Mammary epithelial cell (primary cell): ENCODE data around the gene ASB18.

ENCODE experiments used
- EZH2 ChIP-seq: IDR thresholded peaks from 2 replicates; pipeline ENCODE4 v1.6.1; 2012; ENCODE audit warnings: low read length, inconsistent platforms, borderline replicate concordance
- TF ChIP-seq, protein P1 (sequence below), 2 donors: IDR thresholded peaks in 1 of 2; conservative IDR thresholded peaks in 1 of 2; 2 replicates each; pipeline ENCODE4 v1.5.1; 2011 to 2012; ENCODE audit warnings: inconsistent platforms in 2 of 2, low read length in 2 of 2, mild to moderate bottlenecking in 2 of 2, control low read depth in 1 of 2, low read depth in 1 of 2; ENCODE audit not compliant: insufficient read depth in 1 of 2; ENCODE audit errors: extremely low read depth in 1 of 2

DNA sequence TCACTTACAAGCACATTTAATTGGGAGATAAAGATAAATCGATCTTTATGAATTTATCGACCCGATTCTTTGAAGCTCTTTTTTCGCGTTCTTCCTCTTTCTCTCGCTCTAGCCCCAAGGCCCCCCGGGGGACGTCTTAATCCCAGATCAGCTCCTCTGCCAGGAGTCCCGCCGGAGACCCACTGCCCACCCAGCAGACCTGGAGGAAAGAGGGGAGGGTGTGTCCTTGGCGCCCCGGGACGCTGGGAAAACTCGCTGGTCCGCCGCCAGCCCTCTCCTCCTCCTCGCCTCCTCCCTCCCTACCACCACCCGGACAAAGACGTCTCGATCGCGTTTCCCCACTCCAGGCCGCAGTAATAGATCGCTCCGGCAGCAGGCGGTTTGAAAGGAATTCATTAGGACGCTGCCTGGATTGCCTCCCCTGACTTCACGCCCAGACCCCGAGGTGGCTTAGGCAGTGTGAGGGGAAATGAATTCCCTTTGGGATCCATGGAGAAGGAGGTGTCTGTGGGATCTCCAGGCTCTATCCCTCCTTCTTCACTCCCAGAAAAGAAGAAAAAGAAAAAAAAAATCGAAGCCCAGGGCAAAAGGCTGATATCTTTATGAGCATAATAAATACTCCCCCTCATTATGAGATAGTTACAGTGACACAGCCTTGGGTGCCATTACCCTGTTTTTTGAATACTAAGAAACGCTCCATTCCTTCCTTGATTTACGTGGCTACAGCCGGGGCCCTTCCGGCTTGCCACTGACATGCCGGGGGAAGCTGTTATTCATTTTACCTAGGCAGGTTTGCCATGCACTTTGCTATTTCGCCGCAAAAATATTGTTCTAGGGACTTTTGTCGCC, 94.2 kb downstream of the ASB18 start:
- TF ChIP-seq, protein P1, sequence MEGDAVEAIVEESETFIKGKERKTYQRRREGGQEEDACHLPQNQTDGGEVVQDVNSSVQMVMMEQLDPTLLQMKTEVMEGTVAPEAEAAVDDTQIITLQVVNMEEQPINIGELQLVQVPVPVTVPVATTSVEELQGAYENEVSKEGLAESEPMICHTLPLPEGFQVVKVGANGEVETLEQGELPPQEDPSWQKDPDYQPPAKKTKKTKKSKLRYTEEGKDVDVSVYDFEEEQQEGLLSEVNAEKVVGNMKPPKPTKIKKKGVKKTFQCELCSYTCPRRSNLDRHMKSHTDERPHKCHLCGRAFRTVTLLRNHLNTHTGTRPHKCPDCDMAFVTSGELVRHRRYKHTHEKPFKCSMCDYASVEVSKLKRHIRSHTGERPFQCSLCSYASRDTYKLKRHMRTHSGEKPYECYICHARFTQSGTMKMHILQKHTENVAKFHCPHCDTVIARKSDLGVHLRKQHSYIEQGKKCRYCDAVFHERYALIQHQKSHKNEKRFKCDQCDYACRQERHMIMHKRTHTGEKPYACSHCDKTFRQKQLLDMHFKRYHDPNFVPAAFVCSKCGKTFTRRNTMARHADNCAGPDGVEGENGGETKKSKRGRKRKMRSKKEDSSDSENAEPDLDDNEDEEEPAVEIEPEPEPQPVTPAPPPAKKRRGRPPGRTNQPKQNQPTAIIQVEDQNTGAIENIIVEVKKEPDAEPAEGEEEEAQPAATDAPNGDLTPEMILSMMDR (conservative IDR thresholded peaks at IDR 0.05 in 1 of 2, IDR thresholded peaks at IDR 0.05 in 1 of 2; ENCODE audit: extremely low read depth in 1 of 2, insufficient read depth in 1 of 2, low read depth in 1 of 2, low read length in 2 of 2), result no peak
- TF ChIP-seq EZH2, result peak; percentile 51
